NCI-H1417 treated with DMSO at 0.1 percent for 48 hours (cell line): ENCODE data around the gene LSAMP.

Experiments
- DNase-seq: peaks from one replicate; lab custom pipeline; 2025; lab: John Stamatoyannopoulos, UW

LSAMP gene

DNA sequence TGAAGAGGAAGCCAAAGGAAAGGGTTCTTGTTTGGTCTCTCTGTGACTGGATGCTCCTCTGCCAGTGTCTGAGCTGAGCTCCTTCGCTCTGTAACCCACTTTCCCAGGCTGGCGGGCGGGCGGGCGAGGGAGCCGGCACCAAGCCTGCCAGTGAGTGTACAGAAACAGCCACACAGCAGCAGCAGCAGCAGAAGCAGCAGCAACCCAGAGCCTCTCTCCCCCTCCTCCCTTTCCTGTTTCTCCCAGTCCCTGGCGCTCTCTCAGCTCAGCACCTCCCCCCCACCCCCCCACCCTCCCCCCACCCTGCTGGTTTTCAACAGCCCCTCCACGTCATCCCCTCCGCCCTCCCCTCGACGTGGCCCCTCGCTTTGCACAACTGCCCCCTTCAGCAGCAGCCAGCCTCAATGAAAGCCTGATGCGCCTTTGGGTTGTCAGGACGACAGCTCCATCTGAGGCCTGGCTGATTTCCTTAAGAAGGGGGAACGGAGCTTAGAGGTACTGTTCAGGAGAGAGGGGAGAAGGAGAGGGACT lies at the start of gene LSAMP:
Gene LSAMP (minus strand): TSS at position 177 of the 531 bp plus-strand sequence.
- peak; percentile 34 for DNase-seq

DNA sequence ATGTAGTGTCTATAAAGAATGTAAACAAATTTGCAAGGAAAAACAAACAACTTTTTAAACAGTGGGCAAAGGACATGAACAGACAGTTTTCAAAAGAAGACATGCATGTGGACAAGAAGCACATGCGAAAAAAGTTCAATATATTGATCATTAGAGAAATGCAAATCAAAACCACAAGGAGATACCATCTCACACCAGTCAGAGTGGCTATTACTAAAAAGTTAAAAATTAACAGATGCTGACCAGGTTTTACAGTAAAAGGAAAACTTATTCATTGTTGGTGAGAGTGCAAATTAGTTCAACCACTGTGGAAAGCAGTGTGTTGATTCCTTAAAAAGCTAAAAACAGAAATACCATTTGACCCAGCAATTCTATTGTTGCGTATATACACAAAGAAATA lies 47.1 kb upstream of the LSAMP start:
- DNase-seq = no peak

- no peak for DNase-seq
These were observed 37.8 kb upstream of the LSAMP start for GRCh38 chr3:116483135-116483534.

DNA sequence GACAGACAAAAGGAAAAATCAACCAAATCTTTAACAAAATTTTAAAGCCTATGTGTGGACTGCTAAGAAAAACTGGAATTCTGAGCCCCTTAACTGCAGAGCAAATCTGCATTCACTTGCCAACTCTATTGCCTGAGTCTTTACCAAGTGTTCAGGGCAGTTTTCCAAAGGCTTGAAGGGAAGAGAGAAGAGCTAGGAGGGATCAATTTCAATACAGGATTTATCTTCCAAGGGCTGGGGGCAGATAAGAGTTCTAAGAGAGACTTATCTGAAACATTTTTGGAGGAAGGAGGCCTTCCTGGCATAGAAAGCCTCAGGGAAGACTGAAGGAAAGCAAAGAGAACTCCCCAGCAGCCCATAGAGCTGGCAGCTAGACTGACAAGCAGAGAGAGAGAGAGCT lies 31.4 kb upstream of the LSAMP start:
- DNase-seq = no peak

DNA sequence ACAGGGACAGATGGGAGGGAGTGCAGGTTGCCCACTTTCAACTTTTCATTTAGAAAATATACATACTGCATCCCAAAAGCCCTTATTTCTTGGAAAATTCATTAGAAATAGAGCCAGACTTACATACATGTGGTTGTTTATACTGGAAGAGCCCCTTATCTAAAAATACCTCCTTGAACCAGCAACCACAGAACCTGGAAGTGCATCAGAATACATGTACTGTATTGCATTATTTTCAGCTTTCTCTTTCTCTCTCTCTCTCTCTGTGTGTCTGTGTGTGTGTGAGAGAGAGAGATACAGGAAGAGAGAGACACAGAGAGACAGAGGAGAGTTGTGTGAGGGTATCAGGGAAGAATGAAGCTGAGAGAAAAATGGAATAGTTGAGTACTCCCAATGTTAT lies 29.5 kb upstream of the LSAMP start:
- DNase-seq = no peak

DNA sequence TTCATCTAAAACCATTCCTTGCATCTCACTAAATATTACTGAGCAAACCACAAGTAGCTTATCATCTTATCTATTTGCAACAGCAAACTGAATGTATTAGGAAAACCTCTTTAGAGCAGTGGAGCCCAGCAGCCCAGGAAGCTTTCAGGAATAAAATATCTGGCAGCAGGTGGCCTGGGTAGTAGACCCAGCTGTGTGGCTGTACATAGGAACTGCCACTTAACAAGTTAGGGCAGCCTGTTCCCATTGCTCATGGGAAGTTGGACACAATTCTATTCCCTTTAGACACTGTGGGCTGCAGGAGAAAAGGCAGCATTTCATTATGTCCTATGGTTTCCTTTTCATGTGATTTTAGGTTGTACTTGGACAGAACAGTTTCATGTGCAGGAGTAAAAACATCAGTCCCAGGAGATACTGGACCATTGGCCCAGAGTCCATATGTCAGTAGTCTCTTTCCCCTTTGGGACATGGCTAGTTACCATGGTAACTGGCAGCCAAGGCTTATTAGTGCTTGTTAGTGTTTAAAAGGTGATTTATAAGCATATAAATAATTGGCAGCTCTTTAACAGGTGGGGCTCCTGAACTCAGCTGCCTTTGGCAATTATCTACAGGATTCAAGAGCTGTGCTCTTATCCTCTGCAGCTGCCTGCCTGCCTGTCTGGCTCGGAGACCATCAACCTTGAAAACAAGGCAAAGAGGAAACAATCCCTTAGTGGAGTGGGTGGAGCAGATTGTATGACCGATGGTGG lies 28.9 kb upstream of the LSAMP start:
- DNase-seq = peak; percentile 93

DNA sequence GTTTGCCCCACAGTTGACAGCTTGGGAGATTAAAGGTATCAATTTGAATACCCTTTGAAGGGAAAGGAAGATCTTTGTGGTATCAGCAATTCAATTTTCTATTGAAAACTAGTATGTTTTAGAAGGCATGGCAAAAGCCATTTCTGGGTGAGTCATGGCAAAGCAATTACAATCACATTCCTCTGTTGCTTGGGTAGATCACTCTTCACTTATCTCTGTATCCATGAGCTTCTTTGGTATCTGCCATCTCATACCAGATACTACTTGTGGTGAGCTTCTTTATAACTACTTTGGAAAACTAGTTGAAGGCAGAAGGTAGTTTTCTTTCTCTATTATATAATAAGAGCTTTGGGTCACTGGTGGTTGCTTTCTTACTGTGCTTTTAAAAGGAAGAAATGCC lies 28.3 kb upstream of the LSAMP start:
- DNase-seq = no peak

DNA sequence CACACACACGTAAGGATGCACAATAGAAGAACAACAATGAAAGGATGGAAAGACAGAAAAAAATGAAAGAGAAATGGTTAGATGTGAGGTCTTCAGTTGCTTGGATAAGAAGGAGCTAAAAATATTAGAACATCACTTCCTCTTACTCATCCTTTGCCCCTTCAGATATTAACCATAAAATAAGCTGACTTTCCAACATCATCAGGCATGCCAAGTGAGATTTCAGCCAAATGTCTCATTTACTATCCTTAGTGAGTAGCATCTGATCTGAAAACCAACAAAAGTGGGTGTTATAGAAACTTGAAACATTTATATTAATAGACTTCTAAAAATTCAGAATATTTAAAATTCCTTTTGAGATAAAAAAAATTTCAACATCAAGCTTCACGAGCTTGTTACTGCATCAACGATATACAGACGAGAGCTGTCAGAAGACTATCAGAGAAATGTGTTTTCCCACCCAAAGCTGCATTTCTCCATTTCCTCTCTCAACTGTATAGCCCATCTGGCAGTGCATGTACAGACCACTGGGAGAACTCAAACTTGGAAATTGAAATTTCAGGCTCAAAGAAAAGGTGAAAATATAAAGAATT lies 25.4 kb upstream of the LSAMP start:
- DNase-seq = no peak

GRCh38 chr3:116469546-116469945 lies 24.3 kb upstream of the LSAMP start:
- DNase-seq = no peak

DNA sequence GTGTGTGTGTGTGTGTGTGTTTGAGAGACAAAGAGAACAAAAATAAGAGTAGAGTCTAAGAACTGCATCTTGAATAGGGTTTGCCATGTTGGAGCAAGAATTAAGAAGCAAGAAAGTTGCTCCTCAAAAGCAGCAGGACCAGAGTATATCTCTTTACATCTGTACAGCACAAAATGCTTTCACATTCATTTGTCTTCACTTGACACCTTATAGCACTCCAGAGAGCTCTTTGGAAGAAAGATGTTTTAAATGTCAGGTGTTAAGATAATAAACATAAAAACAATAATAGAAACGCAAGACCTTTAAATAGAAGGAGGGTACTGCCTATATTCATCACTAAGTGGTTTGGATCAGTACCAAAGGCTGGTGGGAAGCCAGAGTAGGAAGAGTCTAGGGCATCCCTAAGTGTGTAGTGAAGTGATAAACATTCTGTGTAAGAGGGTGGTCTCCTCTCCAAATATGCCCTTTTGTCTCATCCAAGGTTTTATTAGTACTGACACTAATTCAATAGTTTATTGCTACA lies 19.1 kb upstream of the LSAMP start:
- no peak for DNase-seq

GRCh38 chr3:116453666-116454346 lies 8.5 kb upstream of the LSAMP start:
- no peak for DNase-seq

DNA sequence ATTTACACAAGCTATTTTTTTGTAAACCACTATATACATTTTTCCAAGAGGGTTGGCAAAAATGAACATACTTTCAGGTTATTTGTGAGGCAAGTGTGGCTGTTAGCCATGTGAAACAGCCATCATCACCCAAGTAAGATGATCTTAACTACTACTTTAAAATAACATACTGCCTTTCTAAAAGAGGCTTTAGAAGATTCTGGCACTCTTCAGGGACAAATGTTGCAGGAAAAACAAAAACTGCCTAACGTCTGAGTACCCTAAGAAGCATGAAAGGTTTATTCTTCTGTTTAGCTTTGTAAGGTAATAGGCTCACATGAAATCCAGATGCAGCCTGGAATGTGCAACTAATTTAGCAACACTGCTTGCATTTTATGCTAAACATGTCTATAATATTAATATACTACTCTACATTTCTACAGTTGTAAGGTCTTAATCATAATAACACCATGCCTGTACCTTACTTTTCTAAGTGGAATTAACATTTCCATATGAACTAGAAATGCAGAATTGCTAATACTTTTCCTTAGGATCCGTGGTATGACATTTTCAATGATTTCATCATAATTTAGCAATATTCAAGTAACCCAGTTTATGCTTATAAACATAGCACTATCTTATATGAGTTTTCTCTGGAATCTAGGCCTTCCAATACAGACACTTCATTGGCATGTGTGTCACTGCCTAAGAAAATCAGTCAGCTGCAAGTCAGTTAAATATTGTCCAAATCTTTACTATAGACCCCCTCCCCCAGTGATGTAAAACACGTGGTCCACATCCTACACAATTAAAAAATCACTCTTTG lies 4.5 kb upstream of the LSAMP start:
- no peak for DNase-seq

- DNase-seq = no peak
These were observed 703 bp upstream of the LSAMP start for GRCh38 chr3:116445990-116446389.

GRCh38 chr3:116444819-116445310 lies 422 bp downstream of the LSAMP start:
- peak; percentile 34 for DNase-seq

GRCh38 chr3:116444115-116444747 lies 1.1 kb downstream of the LSAMP start:
- no peak for DNase-seq

- no peak for DNase-seq
These were observed 2.1 kb downstream of the LSAMP start for GRCh38 chr3:116443191-116443661.

- DNase-seq = no peak
These were observed 2.8 kb downstream of the LSAMP start for GRCh38 chr3:116442331-116443021.

DNA sequence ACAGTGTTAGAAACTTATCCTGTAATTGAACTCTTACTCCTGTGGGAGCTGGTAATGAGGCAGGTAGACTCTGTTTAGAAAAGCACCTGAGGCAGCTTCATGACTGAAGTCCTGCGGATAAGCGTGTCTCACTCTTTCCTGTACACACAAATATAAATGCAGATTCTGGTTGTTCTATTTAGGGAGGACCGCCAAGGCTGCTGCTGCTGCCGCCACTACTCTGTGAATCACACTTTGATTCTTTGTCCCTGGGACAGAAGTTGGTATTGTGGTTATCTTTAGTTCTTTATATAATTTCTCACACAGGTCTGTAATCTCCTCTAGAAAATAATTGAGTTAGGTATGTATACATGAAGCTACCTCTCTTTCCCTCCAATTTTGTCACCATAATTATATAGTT lies 3.6 kb downstream of the LSAMP start:
- no peak for DNase-seq

GRCh38 chr3:116440196-116440595 lies 5.1 kb downstream of the LSAMP start:
- no peak for DNase-seq

DNA sequence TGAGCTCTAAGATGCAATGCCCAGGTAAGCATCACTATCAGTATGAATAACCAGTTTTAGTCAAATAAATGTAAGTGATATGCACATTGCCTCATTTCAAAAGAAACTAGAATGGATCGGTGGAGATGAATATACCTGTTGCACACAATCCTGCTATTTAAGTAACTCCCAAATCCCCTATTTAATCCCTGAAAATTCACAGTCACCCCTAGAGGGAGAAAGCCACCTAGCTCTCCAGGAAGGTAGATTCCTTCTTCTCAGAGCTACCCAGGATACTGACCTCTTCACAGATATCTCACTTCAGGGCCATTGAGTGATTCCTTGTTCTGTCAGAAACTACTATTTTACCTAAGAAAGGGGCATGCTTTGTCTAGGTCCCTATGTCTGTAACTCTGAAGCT lies 11.7 kb downstream of the LSAMP start:
- DNase-seq = no peak

DNA sequence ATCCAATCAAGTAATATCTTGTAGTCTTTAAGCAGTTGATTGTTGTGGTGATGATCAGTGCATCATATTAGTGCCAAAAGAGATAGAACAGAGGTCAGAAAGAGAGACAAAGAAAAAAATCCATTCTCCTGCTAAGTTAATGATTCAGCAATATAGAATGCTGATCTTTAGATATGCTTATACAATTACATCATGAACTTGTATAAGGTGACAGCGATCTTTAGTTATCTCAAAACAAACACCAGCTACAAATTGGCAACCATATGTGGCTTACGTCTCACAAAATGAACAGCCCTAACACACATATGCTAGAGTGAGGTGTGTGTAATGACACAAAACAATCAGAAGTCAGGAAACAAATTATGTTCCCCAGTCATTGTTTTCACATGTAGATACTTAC lies 12.5 kb downstream of the LSAMP start:
- no peak for DNase-seq
